Loucy (cell line): Measurements from ENCODE around the gene CCDC93.

Source experiments
- H2AFZ ChIP-seq: fragments of 200-600 bp; sonication (generic); 2 replicates; pipeline ENCODE4 v1.6.0; 2016; ENCODE audit warnings: antibody characterized with exemption, mild to moderate bottlenecking, low read length, moderate library complexity
- H3F3A ChIP-seq: fragments of 200-600 bp; 2 replicates; pipeline ENCODE4 v1.6.0; 2016; ENCODE audit warnings: antibody characterized with exemption, low read depth, mild to moderate bottlenecking
- H3K27me3 ChIP-seq: fragments of 200-600 bp; sonication (generic); 2 replicates; pipeline ENCODE4 v1.6.1; 2014; ENCODE audit warnings: low read length, mild to moderate bottlenecking; ENCODE audit not compliant: insufficient read depth, poor library complexity, severe bottlenecking
- H3K36me3 ChIP-seq: fragments of 200-600 bp; sonication (generic); 2 replicates; pipeline ENCODE4 v1.6.1; 2016; ENCODE audit warnings: low read length; ENCODE audit not compliant: insufficient read depth
- H3K4me1 ChIP-seq: fragments of 200-600 bp; sonication (generic); 2 replicates; pipeline ENCODE4 v1.5.1; 2014; ENCODE audit warnings: low read length, mild to moderate bottlenecking; ENCODE audit not compliant: insufficient read depth, poor library complexity, severe bottlenecking
- H3K4me2 ChIP-seq: fragments of 200-600 bp; sonication (generic); 2 replicates; pipeline ENCODE4 v1.6.0; 2014; ENCODE audit warnings: antibody characterized with exemption, low read length, low read depth, mild to moderate bottlenecking; ENCODE audit not compliant: poor library complexity, severe bottlenecking
- H3K4me3 ChIP-seq: fragments of 200-600 bp; sonication (generic); 2 replicates; pipeline ENCODE4 v1.5.1; 2014; ENCODE audit warnings: low read length, mild to moderate bottlenecking, mixed read lengths; ENCODE audit not compliant: poor library complexity, severe bottlenecking
- H3K79me2 ChIP-seq: fragments of 200-600 bp; sonication (generic); 2 replicates; pipeline ENCODE4 v1.6.1; 2014; ENCODE audit warnings: low read length; ENCODE audit not compliant: insufficient read depth
- H3K9ac ChIP-seq: fragments of 200-600 bp; sonication (generic); 2 replicates; pipeline ENCODE4 v1.6.0; 2014; ENCODE audit warnings: mild to moderate bottlenecking, low read depth, low read length, moderate library complexity; ENCODE audit not compliant: poor library complexity, severe bottlenecking
- H3K9me2 ChIP-seq: fragments of 200-600 bp; sonication (generic); replicated peaks from 2 replicates; pipeline ENCODE4 v1.6.1; 2016; ENCODE audit warnings: low read depth, low read length, mixed read lengths
- H3K9me3 ChIP-seq: fragments of 200-600 bp; sonication (generic); 2 replicates; pipeline ENCODE4 v1.6.1; 2014; ENCODE audit warnings: mild to moderate bottlenecking, antibody characterized with exemption, low read length, low read depth; ENCODE audit not compliant: insufficient read depth
- H4K20me1 ChIP-seq: fragments of 200-600 bp; sonication (generic); 2 replicates; pipeline ENCODE4 v1.6.0; 2014; ENCODE audit warnings: antibody characterized with exemption, low read length, mild to moderate bottlenecking; ENCODE audit not compliant: insufficient read depth, poor library complexity, severe bottlenecking
- EZH2phosphoT487 ChIP-seq: fragments of 200-600 bp; IDR thresholded peaks from 2 replicates; pipeline ENCODE4 v1.6.1; 2018; ENCODE audit warnings: antibody characterized with exemption, mild to moderate bottlenecking, moderate library complexity, borderline replicate concordance
- TF ChIP-seq, protein P1 (sequence below): fragments of 200-600 bp; sonication (generic); conservative IDR thresholded peaks from 2 replicates; pipeline ENCODE4 v1.5.1; 2014; ENCODE audit warnings: mild to moderate bottlenecking, antibody characterized with exemption, low read length

CCDC93 gene

GRCh38 chr2:117952701-117953100 lies 61.2 kb downstream of the CCDC93 start:
- Histone ChIP-seq H3K27me3 (no peaks in the 10 kb centered on the region), H3F3A (no peaks in the 10 kb centered on the region), H3K36me3 (peaks cover 97% of the 10 kb centered on the region; the same call in 1 of the 2 replicates), H3K79me2 (no peaks in the 10 kb centered on the region), H4K20me1 (no peaks in the 10 kb centered on the region), H3K9ac (no peak overlapping the region), H2AFZ (no peak overlapping the region), H3K4me1 (no peaks in the 10 kb centered on the region), H3K4me2 (no peak overlapping the region), H3K4me3 (no peak overlapping the region), H3K9me3 (no peaks in the 10 kb centered on the region), H3K9me2 (no peaks in the 10 kb centered on the region)
- TF ChIP-seq, protein P1, sequence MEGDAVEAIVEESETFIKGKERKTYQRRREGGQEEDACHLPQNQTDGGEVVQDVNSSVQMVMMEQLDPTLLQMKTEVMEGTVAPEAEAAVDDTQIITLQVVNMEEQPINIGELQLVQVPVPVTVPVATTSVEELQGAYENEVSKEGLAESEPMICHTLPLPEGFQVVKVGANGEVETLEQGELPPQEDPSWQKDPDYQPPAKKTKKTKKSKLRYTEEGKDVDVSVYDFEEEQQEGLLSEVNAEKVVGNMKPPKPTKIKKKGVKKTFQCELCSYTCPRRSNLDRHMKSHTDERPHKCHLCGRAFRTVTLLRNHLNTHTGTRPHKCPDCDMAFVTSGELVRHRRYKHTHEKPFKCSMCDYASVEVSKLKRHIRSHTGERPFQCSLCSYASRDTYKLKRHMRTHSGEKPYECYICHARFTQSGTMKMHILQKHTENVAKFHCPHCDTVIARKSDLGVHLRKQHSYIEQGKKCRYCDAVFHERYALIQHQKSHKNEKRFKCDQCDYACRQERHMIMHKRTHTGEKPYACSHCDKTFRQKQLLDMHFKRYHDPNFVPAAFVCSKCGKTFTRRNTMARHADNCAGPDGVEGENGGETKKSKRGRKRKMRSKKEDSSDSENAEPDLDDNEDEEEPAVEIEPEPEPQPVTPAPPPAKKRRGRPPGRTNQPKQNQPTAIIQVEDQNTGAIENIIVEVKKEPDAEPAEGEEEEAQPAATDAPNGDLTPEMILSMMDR = no peak
- no peak for TF ChIP-seq EZH2phosphoT487

DNA sequence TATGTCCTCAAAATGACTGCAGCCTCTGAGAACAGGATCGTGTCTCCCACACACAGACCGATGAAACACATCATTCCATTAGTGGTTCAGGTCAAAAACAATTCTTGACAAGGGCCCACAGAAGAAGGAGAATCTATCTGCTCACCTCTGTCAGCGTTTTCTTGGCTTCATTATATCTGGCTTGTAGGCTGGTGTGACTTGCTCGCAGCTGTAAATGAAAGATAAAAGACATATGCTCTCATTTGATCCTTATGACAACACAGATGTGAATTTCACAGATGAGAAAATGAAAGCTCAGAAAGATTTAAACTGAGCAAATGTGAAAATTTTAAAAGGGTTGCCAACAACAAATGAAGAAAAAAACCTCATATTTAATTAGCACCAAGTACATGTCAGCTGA lies 61.6 kb downstream of the CCDC93 start:
- H3K9ac ChIP-seq = no peak overlapping the region
- H4K20me1 ChIP-seq = no peaks in the 10 kb centered on the region
- no peaks in the 10 kb centered on the region for H3F3A ChIP-seq
- H3K9me2 ChIP-seq = no peaks in the 10 kb centered on the region
- H3K9me3 ChIP-seq = no peaks in the 10 kb centered on the region
- H3K4me3 ChIP-seq = no peak overlapping the region
- TF ChIP-seq, protein P1 = no peak
- no peak for TF ChIP-seq EZH2phosphoT487
- H2AFZ ChIP-seq = no peak overlapping the region
- H3K36me3 ChIP-seq = peaks cover 96% of the 10 kb centered on the region; the same call in 1 of the 2 replicates
- no peak overlapping the region for H3K4me2 ChIP-seq
- no peaks in the 10 kb centered on the region for H3K27me3 ChIP-seq
- no peaks in the 10 kb centered on the region for H3K79me2 ChIP-seq
- no peaks in the 10 kb centered on the region for H3K4me1 ChIP-seq

GRCh38 chr2:117949806-117950205 lies 64.1 kb downstream of the CCDC93 start:
- no peaks in the 10 kb centered on the region for H3K79me2 ChIP-seq
- no peaks in the 10 kb centered on the region for H3F3A ChIP-seq
- H3K27me3 ChIP-seq = no peaks in the 10 kb centered on the region
- H3K36me3 ChIP-seq = peaks cover 98% of the 10 kb centered on the region; the same call in 1 of the 2 replicates
- H3K9me2 ChIP-seq = no peaks in the 10 kb centered on the region
- no peak overlapping the region for H2AFZ ChIP-seq
- H3K9me3 ChIP-seq = no peaks in the 10 kb centered on the region
- H4K20me1 ChIP-seq = no peaks in the 10 kb centered on the region
- H3K4me1 ChIP-seq = no peaks in the 10 kb centered on the region
- no peak overlapping the region for H3K9ac ChIP-seq
- TF ChIP-seq, protein P1 = no peak
- TF ChIP-seq EZH2phosphoT487 = no peak
- no peak overlapping the region for H3K4me3 ChIP-seq
- no peak overlapping the region for H3K4me2 ChIP-seq
